Dendritic cell treated with granulocyte-macrophage colony-stimulating factor and Interleukin-4, amounts not matched to agents 40 ng/mL and 50 ng/mL, for 4 days (primary cell): ENCODE data around the gene OSGEP.
"Not testable (repeated sequence)": the region's sequence is repeated elsewhere in the genome, so short reads cannot be mapped to it uniquely, and the experiment has no call there.

Experiments
- H3K27ac Mint-ChIP-seq: one replicate; pipeline ENCODE4 v1.8.0; 2022; ENCODE audit warnings: mild to moderate bottlenecking, mixed read lengths
- H3K27me3 Mint-ChIP-seq: one replicate; pipeline ENCODE4 v1.8.0; 2022; ENCODE audit warnings: mild to moderate bottlenecking, mixed read lengths
- H3K36me3 Mint-ChIP-seq: one replicate; pipeline ENCODE4 v1.8.0; 2022; ENCODE audit warnings: low read depth, mixed read lengths
- H3K4me1 Mint-ChIP-seq: one replicate; pipeline ENCODE4 v1.8.0; 2022; ENCODE audit warnings: low read depth, mixed read lengths
- H3K4me3 Mint-ChIP-seq: one replicate; pipeline ENCODE4 v1.8.0; 2022; ENCODE audit warnings: mild to moderate bottlenecking, moderate library complexity, mixed read lengths
- H3K9me3 Mint-ChIP-seq: one replicate; pipeline ENCODE4 v1.8.0; 2022; ENCODE audit warnings: mixed read lengths
- intact Hi-C: fragments of 100-400 bp; cut with micrococcal nuclease; formaldehyde crosslinking; loops from one replicate; pipeline ENCODE4 v1.15.0; 2022

Gene OSGEP

GRCh38 chr14:20458031-20458789 lies 3.6 kb upstream of the OSGEP start:
- Mint-ChIP-seq H3K27ac (no peak overlapping the region), H3K9me3 (no peaks in the 10 kb centered on the region), H3K4me1 (peaks cover 25% of the 10 kb centered on the region), H3K27me3 (no peaks in the 10 kb centered on the region), H3K36me3 (no peaks in the 10 kb centered on the region), H3K4me3 (no peak overlapping the region)
- intact Hi-C loops = no loop called here

GRCh38 chr14:20456971-20457370 lies 2.4 kb upstream of the OSGEP start:
- H3K9me3 Mint-ChIP-seq = no peaks in the 10 kb centered on the region
- no peak overlapping the region for H3K27ac Mint-ChIP-seq
- H3K36me3 Mint-ChIP-seq = no peaks in the 10 kb centered on the region
- peaks cover 25% of the 10 kb centered on the region for H3K4me1 Mint-ChIP-seq
- peak overlapping the region; percentile 53 for H3K4me3 Mint-ChIP-seq
- intact Hi-C loops = no loop called here
- H3K27me3 Mint-ChIP-seq = no peaks in the 10 kb centered on the region

DNA sequence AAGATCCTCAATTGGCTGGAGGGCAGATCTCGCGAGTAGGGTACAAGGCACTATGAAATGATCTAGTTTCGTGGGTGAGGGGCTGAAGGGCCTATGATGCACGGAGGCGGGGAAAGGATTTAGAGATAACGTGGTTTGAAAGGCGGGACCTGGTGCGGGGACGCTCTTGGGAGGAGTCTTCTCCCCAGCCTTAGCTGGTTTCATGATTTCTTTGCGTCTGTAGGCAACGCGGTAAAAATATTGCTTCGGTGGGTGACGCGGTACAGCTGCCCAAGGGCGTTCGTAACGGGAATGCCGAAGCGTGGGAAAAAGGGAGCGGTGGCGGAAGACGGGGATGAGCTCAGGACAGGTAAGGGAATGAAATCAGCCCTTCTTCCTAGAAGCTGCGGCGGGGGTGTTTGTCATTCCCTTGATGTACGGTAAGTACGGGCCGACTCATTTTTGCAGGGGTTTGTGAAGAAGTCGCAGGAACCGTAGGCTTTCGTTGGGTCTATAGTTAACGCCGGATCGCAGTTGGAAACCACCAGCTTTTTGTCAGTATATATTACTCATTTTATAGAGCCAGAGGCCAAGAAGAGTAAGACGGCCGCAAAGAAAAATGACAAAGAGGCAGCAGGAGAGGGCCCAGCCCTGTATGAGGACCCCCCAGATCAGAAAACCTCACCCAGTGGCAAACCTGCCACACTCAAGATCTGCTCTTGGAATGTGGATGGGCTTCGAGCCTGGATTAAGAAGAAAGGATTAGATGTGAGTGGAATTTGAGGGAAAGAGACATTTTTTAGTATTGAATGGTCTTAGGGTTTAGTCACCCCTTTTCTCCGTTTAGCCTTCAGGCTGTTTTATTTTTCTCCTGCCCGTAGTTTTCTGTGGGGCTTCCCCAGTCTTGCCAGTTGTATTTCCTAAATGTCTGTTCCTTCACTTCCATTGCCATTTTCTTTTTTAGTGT lies 1.0 kb upstream of the OSGEP start:
- Mint-ChIP-seq H3K4me1 (peaks cover 22% of the 10 kb centered on the region), H3K27ac (no peak overlapping the region), H3K27me3 (no peaks in the 10 kb centered on the region), H3K36me3 (no peaks in the 10 kb centered on the region), H3K4me3 (no peak overlapping the region), H3K9me3 (no peaks in the 10 kb centered on the region)
- intact Hi-C loops = loop anchor here (2.0 kb wide), 3 partner anchors 13 to 113 kb away; partner anchors contain the start of genes PARP2, PNP and TEP1

GRCh38 chr14:20452831-20453230 lies 1.8 kb downstream of the OSGEP start:
- H3K9me3 Mint-ChIP-seq, H3K27ac Mint-ChIP-seq, H3K27me3 Mint-ChIP-seq, H3K4me3 Mint-ChIP-seq, H3K36me3 Mint-ChIP-seq, intact Hi-C loops: not testable (repeated sequence)
- peaks cover 20% of the 10 kb centered on the region for H3K4me1 Mint-ChIP-seq

- Mint-ChIP-seq H3K27me3 (no peaks in the 10 kb centered on the region), H3K27ac (no peak overlapping the region), H3K4me3 (no peak overlapping the region), H3K36me3 (peaks cover 6% of the 10 kb centered on the region), H3K4me1 (peaks cover 23% of the 10 kb centered on the region), H3K9me3 (no peaks in the 10 kb centered on the region)
- intact Hi-C loops = no loop called here
Observed at GRCh38 chr14:20446889-20447288, 7.7 kb downstream of the OSGEP start.

GRCh38 chr14:20443650-20444049 lies 11.0 kb downstream of the OSGEP start:
- peaks cover 47% of the 10 kb centered on the region for H3K4me1 Mint-ChIP-seq
- not testable (repeated sequence) for H3K9me3 Mint-ChIP-seq

DNA sequence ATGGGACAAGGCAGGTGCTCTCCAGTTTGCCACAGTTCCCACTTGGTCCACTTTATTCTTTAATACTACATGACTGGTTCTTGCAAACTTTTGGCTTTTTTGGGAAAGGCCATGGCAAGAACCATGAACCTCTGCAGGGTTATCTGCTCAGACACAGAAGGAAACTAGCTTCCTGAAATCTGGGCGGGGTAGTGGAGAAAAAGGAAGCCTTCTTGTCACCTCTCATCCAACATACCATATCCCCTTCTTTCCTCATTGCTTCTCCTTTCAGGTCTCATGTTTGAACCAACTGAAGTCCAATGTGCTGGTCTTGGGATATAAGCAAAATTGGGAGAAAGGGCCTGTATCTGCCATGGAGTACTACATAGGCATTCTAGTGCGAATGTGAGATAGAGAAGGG lies 13.2 kb downstream of the OSGEP start:
- Mint-ChIP-seq H3K4me1 (peaks cover 63% of the 10 kb centered on the region), H3K27ac (no peak overlapping the region), H3K36me3 (peaks cover 6% of the 10 kb centered on the region), H3K27me3 (no peaks in the 10 kb centered on the region), H3K4me3 (no peak overlapping the region), H3K9me3 (peaks cover 10% of the 10 kb centered on the region)
- intact Hi-C loops = no loop called here

More at GRCh38 chr14:20443650-20444049, 11.0 kb downstream of the OSGEP start:
- H3K27me3 Mint-ChIP-seq, H3K27ac Mint-ChIP-seq, H3K36me3 Mint-ChIP-seq, H3K4me3 Mint-ChIP-seq, intact Hi-C loops: not testable (repeated sequence)

DNA sequence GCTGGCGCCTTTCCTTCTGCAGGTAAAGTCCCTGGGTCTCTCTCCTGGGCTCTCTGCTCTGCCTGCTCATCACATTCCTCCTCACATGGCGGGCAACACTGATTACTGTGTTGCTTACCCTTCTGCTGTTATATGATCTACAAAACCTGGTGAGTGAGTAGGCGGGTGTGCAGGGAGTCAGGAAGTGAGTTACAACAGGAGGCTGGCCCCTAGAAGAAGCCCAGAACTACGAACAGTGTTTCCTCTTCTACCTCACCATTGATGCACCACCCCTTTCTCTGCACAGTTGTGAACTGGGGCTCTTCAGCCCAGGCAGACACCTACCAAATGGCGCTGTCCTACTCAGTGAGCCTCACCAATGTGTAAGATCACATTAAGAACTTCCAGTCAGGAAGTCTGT lies 13.7 kb downstream of the OSGEP start:
- Mint-ChIP-seq H3K27ac (no peak overlapping the region), H3K4me3 (no peak overlapping the region), H3K36me3 (peaks cover 6% of the 10 kb centered on the region), H3K27me3 (no peaks in the 10 kb centered on the region), H3K4me1 (peaks cover 69% of the 10 kb centered on the region), H3K9me3 (peaks cover 10% of the 10 kb centered on the region)
- intact Hi-C loops = no loop called here

DNA sequence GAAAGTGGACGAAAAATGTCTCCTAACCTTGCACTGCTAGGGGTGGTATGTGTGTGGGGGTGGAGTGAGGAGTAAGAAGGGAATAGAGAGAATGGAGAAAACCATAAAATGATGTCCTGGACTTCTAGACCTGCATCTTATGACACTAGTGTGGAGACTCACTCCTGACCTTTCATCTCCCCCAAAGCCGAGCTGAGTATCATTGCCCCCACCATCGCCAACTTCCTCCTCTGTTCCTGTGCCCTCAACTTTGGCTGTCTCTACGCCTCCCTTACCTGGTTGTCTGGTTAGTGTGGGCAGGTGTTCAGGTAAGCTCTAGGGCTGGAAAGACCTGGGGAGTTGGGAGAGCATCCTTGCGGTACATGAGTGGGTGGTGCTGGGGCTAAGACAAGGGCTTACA lies 14.1 kb downstream of the OSGEP start:
- no peak overlapping the region for H3K27ac Mint-ChIP-seq
- peaks cover 2% of the 10 kb centered on the region for H3K27me3 Mint-ChIP-seq
- H3K4me3 Mint-ChIP-seq = no peak overlapping the region
- intact Hi-C loops = no loop called here
- H3K36me3 Mint-ChIP-seq = peaks cover 6% of the 10 kb centered on the region
- peaks cover 10% of the 10 kb centered on the region for H3K9me3 Mint-ChIP-seq
- peaks cover 73% of the 10 kb centered on the region for H3K4me1 Mint-ChIP-seq

DNA sequence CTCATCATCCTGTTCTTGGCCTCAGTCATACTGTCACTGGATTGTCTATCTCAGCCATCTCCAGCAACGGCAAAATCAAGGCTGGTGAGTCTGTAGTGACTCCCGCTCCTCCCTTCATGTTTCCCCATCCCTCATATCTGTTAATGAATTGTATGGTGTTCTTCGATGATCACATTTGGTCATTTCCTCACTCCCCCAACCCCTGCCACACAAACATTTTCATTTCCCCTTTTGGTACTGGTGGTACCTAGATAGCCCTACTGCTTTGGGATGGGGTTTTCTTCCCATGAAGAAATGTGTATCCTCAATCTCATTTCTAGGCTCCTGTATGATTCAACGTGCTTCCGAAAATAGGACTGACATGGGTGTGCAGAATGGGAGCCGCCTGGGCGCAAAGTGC lies 15.9 kb downstream of the OSGEP start:
- Mint-ChIP-seq H3K27me3 (peaks cover 5% of the 10 kb centered on the region), H3K4me1 (peaks cover 77% of the 10 kb centered on the region), H3K27ac (no peak overlapping the region), H3K9me3 (peaks cover 10% of the 10 kb centered on the region), H3K4me3 (no peak overlapping the region), H3K36me3 (peaks cover 6% of the 10 kb centered on the region)
- intact Hi-C loops = no loop called here

DNA sequence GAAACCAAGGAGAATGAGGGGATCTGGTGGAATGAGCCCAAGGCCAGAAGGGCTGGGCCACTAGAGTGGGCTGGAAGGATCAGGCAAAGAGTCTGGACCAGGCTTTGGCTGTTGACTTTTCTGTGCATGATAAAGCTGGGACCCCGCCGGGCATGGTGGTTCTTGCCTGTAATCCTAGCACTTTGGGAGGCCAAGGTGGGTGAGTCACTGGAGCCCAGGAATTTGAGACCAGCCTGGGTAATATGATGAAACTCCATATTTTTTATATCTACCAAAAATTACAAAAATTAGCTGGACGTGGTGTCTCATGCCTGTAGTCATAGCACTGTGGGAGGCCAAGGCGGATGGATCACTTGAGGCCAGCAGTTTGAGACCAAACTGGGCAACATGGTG lies 18.3 kb downstream of the OSGEP start:
- H3K36me3 Mint-ChIP-seq = no peaks in the 10 kb centered on the region
- peaks cover 10% of the 10 kb centered on the region for H3K9me3 Mint-ChIP-seq
- H3K27ac Mint-ChIP-seq = peak overlapping the region; percentile 60
- H3K27me3 Mint-ChIP-seq = peaks cover 5% of the 10 kb centered on the region
- intact Hi-C loops = no loop called here
- H3K4me3 Mint-ChIP-seq = no peak overlapping the region
- peaks cover 61% of the 10 kb centered on the region for H3K4me1 Mint-ChIP-seq

DNA sequence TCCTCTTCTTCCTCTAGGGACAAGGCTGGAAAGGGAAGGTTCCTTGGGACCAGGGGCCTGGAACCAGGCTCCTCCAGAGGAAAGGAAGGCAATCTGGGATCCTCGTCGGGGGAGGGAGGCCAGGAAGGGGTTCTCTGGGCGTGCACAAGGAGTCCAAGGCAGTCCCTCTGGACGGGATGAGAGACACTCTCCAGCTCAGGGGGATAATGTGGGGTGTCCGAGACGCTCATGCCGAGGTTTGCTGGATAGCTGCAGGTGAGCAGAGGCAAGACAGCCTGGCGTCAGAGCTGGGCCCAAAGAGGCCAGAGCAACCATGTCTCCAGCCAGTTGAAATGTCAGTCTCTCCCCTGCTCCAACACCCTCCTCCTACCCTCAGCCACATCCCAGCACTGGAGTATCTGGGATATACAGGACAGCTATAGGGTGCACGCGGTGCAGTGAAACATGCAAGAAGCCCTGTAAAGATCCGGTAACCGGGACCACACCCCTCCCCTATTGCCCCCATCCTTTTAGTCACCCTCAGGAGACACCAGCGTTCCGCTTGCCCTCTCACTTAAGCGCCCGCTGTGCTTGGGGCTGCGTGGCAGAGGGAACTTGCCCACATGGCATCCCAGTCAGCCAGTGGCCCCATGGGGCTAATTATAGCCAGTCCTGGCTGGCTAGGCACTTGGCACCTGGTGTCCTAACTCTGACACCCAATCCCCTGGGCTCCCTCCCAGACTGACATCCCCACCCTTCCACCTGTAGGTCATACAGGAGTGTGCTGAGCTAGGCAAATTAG lies 18.8 kb downstream of the OSGEP start, which contains the start of gene KLHL33:
TSS of gene KLHL33 (minus strand) at position 585 of the 781 bp plus-strand sequence. CDS start at position 230, 355 bp downstream.
- no peaks in the 10 kb centered on the region for H3K36me3 Mint-ChIP-seq
- intact Hi-C loops = no loop called here
- H3K9me3 Mint-ChIP-seq = peaks cover 10% of the 10 kb centered on the region
- H3K4me1 Mint-ChIP-seq = peaks cover 59% of the 10 kb centered on the region
- peaks cover 5% of the 10 kb centered on the region for H3K27me3 Mint-ChIP-seq
- no peak within 1 kb of the TSS for H3K4me3 Mint-ChIP-seq
- peak within 1 kb of the TSS; percentile 60 for H3K27ac Mint-ChIP-seq

DNA sequence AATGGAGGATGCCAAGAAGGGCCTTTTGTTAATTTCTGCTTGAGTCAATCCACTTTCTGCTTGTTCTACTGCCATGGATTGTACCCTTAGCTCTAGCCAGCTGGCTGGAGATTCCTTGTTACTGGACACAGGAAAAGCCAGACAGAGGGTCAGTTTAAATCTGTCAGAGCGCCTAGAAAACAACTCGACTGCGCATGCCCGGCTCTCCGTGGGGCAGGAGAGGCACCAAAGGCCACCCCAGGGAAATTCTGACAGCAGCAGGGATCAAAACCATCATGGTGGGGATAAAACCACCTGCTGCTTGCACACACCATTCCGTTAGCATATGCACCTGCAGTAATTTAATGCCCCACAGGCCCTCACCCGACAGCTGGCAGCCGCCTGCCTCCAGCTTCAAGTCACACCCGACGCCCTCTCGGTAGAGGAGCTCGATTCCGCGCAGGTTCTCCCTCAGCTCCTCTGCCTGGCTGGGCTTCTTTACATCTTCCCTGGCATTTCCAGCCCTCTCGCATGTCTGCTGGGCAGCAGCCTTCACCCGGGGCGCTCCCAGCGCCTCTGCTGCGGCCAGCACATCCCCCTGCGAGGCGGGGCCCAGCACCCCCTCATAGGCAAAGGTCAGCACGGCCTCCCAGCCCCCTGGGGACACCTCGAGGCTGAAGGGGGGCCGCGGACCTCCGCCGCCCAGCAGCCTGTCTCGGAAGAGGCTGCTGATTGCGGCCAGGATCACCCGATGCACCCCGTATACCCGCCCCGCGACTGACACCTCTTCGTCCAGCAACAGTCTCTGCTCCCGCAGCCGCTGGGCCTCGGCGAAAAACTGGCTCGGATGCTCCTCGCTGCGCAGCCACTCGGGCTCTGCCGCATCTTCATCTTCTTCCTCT lies 19.7 kb downstream of the OSGEP start:
- peaks cover 59% of the 10 kb centered on the region for H3K4me1 Mint-ChIP-seq
- no peaks in the 10 kb centered on the region for H3K36me3 Mint-ChIP-seq
- H3K4me3 Mint-ChIP-seq = no peak overlapping the region
- H3K9me3 Mint-ChIP-seq = peaks cover 10% of the 10 kb centered on the region
- H3K27me3 Mint-ChIP-seq = peaks cover 5% of the 10 kb centered on the region
- intact Hi-C loops = no loop called here
- H3K27ac Mint-ChIP-seq = peak overlapping the region; percentile 60
